Esophagus muscularis mucosa (tissue), 4 donors: Measurements from ENCODE around the gene PLAC8L1.

Source experiments
- EP300 ChIP-seq: sonication (generic); formaldehyde crosslinking; IDR thresholded peaks from one replicate; pipeline ENCODE4 v1.6.1; 2017; ENCODE audit warnings: antibody characterized with exemption
- POLR2A ChIP-seq: fragments of 450-650 bp; IDR thresholded peaks from one replicate; pipeline ENCODE4 v1.6.1; 2017; ENCODE audit warnings: antibody characterized with exemption, moderate library complexity, mild to moderate bottlenecking, low read depth
- POLR2AphosphoS5 ChIP-seq, 2 donors: sonication (generic); formaldehyde crosslinking; IDR thresholded peaks; one replicate each; pipeline ENCODE4 v1.6.1; 2017; ENCODE audit warnings: antibody characterized with exemption in 2 of 2
- TF ChIP-seq, protein P1 (sequence below), 3 experiments: fragments of 200-600 bp in 2 of 3; fragments of 450-650 bp in 1 of 3; sonication (generic) in 2 of 3; IDR thresholded peaks; one replicate each; pipeline ENCODE4 v1.5.1; 2017 to 2019; ENCODE audit warnings: antibody characterized with exemption in 3 of 3, mild to moderate bottlenecking in 2 of 3, moderate library complexity in 1 of 3

- TF ChIP-seq, protein P1, sequence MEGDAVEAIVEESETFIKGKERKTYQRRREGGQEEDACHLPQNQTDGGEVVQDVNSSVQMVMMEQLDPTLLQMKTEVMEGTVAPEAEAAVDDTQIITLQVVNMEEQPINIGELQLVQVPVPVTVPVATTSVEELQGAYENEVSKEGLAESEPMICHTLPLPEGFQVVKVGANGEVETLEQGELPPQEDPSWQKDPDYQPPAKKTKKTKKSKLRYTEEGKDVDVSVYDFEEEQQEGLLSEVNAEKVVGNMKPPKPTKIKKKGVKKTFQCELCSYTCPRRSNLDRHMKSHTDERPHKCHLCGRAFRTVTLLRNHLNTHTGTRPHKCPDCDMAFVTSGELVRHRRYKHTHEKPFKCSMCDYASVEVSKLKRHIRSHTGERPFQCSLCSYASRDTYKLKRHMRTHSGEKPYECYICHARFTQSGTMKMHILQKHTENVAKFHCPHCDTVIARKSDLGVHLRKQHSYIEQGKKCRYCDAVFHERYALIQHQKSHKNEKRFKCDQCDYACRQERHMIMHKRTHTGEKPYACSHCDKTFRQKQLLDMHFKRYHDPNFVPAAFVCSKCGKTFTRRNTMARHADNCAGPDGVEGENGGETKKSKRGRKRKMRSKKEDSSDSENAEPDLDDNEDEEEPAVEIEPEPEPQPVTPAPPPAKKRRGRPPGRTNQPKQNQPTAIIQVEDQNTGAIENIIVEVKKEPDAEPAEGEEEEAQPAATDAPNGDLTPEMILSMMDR (IDR thresholded peaks at IDR 0.05), result no peak
- TF ChIP-seq POLR2AphosphoS5 (IDR thresholded peaks at IDR 0.05), result no peak
- no peak for TF ChIP-seq EP300
- TF ChIP-seq POLR2A, result no peak
Measured at GRCh38 chr5:146055432-146055831, 49.9 kb downstream of the PLAC8L1 start.
